Parathyroid adenoma (tissue), 2 donors: Measurements from ENCODE around the gene KLF2.
"Not testable (repeated sequence)": the region's sequence is repeated elsewhere in the genome, so short reads cannot be mapped to it uniquely, and the experiment has no call there.

Experiments
- H2AFZ ChIP-seq: fragments of 300-600 bp; sonication (generic); one replicate; pipeline ENCODE4 v1.7.0; 2017; ENCODE audit warnings: antibody characterized with exemption, mild to moderate bottlenecking
- H3K27ac ChIP-seq: fragments of 300-600 bp; sonication (generic); one replicate; pipeline ENCODE4 v1.7.0; 2017
- H3K27me3 ChIP-seq: fragments of 300-600 bp; sonication (generic); one replicate; pipeline ENCODE4 v1.7.0; 2017; ENCODE audit warnings: low read length; ENCODE audit not compliant: control insufficient read depth, insufficient read depth
- H3K36me3 ChIP-seq: fragments of 300-600 bp; sonication (generic); one replicate; pipeline ENCODE4 v1.7.0; 2017; ENCODE audit warnings: low read length; ENCODE audit not compliant: control insufficient read depth, insufficient read depth
- H3K4me1 ChIP-seq: fragments of 300-600 bp; sonication (generic); one replicate; pipeline ENCODE4 v1.7.0; 2017; ENCODE audit warnings: control low read depth
- H3K4me2 ChIP-seq: fragments of 300-600 bp; sonication (generic); one replicate; pipeline ENCODE4 v1.7.0; 2017; ENCODE audit warnings: low read length
- H3K4me3 ChIP-seq: fragments of 300-600 bp; sonication (generic); one replicate; pipeline ENCODE4 v1.7.0; 2017; ENCODE audit warnings: low read depth, low read length
- H3K79me2 ChIP-seq: fragments of 300-600 bp; sonication (generic); one replicate; pipeline ENCODE4 v1.7.0; 2017; ENCODE audit warnings: control low read depth
- H3K9ac ChIP-seq: fragments of 300-600 bp; sonication (generic); one replicate; pipeline ENCODE4 v1.7.0; 2017; ENCODE audit warnings: mild to moderate bottlenecking
- H3K9me3 ChIP-seq: fragments of 300-600 bp; sonication (generic); one replicate; pipeline ENCODE4 v1.7.0; 2017; ENCODE audit warnings: low read length; ENCODE audit not compliant: control insufficient read depth
- TF ChIP-seq, protein P1 (sequence below): fragments of 300-600 bp; sonication (generic); IDR thresholded peaks from one replicate; pipeline ENCODE4 v1.7.0; 2017; ENCODE audit warnings: antibody characterized with exemption, mild to moderate bottlenecking
- donor health status: primary hyperparathyroidism.

The KLF2 gene

GRCh38 chr19:16284505-16284904, 40.1 kb upstream of the KLF2 start:
- H3K79me2 ChIP-seq: no peaks in the 10 kb centered on the region
- H3K4me3 ChIP-seq: no peak overlapping the region
- no peak overlapping the region for H3K9ac ChIP-seq
- no peaks in the 10 kb centered on the region for H3K36me3 ChIP-seq
- peak overlapping the region; percentile 89 for H3K27ac ChIP-seq
- no peaks in the 10 kb centered on the region for H3K4me1 ChIP-seq
- TF ChIP-seq, protein P1, sequence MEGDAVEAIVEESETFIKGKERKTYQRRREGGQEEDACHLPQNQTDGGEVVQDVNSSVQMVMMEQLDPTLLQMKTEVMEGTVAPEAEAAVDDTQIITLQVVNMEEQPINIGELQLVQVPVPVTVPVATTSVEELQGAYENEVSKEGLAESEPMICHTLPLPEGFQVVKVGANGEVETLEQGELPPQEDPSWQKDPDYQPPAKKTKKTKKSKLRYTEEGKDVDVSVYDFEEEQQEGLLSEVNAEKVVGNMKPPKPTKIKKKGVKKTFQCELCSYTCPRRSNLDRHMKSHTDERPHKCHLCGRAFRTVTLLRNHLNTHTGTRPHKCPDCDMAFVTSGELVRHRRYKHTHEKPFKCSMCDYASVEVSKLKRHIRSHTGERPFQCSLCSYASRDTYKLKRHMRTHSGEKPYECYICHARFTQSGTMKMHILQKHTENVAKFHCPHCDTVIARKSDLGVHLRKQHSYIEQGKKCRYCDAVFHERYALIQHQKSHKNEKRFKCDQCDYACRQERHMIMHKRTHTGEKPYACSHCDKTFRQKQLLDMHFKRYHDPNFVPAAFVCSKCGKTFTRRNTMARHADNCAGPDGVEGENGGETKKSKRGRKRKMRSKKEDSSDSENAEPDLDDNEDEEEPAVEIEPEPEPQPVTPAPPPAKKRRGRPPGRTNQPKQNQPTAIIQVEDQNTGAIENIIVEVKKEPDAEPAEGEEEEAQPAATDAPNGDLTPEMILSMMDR: no peak
- H3K27me3 ChIP-seq: no peaks in the 10 kb centered on the region
- H3K4me2 ChIP-seq: no peak overlapping the region
- H3K9me3 ChIP-seq: no peaks in the 10 kb centered on the region
- no peak overlapping the region for H2AFZ ChIP-seq

GRCh38 chr19:16285079-16285478, 39.5 kb upstream of the KLF2 start:
- H3K27me3 ChIP-seq: not testable (repeated sequence)
- H3K27ac ChIP-seq: peak overlapping the region; percentile 89

DNA sequence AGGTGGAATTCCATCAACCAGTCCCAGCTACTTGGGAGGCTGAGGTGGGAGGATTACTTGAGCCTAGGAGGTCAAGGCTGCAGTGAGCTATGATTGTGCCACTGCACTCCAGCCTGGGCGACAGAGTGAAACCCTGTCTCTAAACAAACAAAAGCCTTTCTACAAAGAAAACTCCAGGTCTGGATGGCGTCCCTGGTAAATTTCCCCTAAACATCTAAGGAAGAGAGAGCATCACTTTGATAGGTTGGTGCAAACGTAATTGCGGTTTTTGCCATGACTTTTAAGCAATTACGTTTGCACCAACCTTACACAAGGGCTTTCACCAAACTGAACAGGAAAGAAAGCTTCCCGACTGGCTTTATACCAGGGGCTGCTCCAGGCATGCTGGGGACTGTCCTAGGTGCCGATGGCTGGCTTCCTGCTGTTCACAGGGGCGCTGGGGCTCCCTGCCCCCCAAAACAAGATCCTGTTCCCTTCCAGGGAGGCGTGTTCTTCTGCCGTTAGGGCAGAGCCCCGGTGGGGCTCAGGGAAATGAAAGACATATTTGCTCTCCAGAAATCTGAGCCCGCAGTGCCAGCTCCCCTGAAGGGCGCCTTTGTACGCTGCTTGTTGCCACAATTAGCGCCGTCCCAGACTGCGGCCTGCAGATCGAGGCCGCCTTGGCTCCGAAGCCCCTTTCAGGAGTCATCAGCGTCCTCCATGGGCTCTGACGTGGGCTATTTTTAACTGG, 38.7 kb upstream of the KLF2 start:
- H3K4me2 ChIP-seq: no peak overlapping the region
- H3K4me3 ChIP-seq: no peak overlapping the region
- no peaks in the 10 kb centered on the region for H3K79me2 ChIP-seq
- no peaks in the 10 kb centered on the region for H3K27me3 ChIP-seq
- peak overlapping the region; percentile 89 for H3K27ac ChIP-seq
- H3K36me3 ChIP-seq: no peaks in the 10 kb centered on the region
- no peak overlapping the region for H3K9ac ChIP-seq
- no peaks in the 10 kb centered on the region for H3K4me1 ChIP-seq
- H3K9me3 ChIP-seq: no peaks in the 10 kb centered on the region
- H2AFZ ChIP-seq: peak overlapping the region; percentile 46
- TF ChIP-seq, protein P1: no peak

More at GRCh38 chr19:16285079-16285478, 39.5 kb upstream of the KLF2 start:
- not testable (repeated sequence) for H3K9me3 ChIP-seq, H3K4me2 ChIP-seq, H3K4me1 ChIP-seq, H3K4me3 ChIP-seq, H2AFZ ChIP-seq, H3K79me2 ChIP-seq, H3K36me3 ChIP-seq, H3K9ac ChIP-seq

GRCh38 chr19:16288544-16288943, 36.1 kb upstream of the KLF2 start:
- H3K9ac ChIP-seq: no peak overlapping the region
- TF ChIP-seq, protein P1: no peak
- H3K36me3 ChIP-seq: no peaks in the 10 kb centered on the region
- H3K27me3 ChIP-seq: no peaks in the 10 kb centered on the region
- H2AFZ ChIP-seq: no peak overlapping the region
- no peak overlapping the region for H3K4me2 ChIP-seq
- H3K4me1 ChIP-seq: no peaks in the 10 kb centered on the region
- no peak overlapping the region for H3K27ac ChIP-seq
- no peak overlapping the region for H3K4me3 ChIP-seq
- H3K79me2 ChIP-seq: no peaks in the 10 kb centered on the region
- no peaks in the 10 kb centered on the region for H3K9me3 ChIP-seq

GRCh38 chr19:16289594-16289993, 35.0 kb upstream of the KLF2 start:
- Histone ChIP-seq H3K9me3 (no peaks in the 10 kb centered on the region), H2AFZ (no peak overlapping the region), H3K4me3 (no peak overlapping the region), H3K4me1 (peaks cover 3% of the 10 kb centered on the region), H3K36me3 (no peaks in the 10 kb centered on the region), H3K27me3 (no peaks in the 10 kb centered on the region), H3K9ac (no peak overlapping the region), H3K27ac (no peak overlapping the region), H3K79me2 (no peaks in the 10 kb centered on the region), H3K4me2 (no peak overlapping the region)
- TF ChIP-seq, protein P1: no peak
